GM20000 (cell line): ENCODE data around the gene CPT1C.

Experiments used
- DNase-seq: peaks from one replicate; pipeline ENCODE4 v3.0.0; 2012; ENCODE audit warnings: low spot score
- TF ChIP-seq, protein P1 (sequence below): IDR thresholded peaks from 2 replicates; pipeline ENCODE4 v1.5.1; 2012; ENCODE audit warnings: mild to moderate bottlenecking, control low read depth; ENCODE audit errors: extremely low read depth, missing control alignments

Gene CPT1C

DNA sequence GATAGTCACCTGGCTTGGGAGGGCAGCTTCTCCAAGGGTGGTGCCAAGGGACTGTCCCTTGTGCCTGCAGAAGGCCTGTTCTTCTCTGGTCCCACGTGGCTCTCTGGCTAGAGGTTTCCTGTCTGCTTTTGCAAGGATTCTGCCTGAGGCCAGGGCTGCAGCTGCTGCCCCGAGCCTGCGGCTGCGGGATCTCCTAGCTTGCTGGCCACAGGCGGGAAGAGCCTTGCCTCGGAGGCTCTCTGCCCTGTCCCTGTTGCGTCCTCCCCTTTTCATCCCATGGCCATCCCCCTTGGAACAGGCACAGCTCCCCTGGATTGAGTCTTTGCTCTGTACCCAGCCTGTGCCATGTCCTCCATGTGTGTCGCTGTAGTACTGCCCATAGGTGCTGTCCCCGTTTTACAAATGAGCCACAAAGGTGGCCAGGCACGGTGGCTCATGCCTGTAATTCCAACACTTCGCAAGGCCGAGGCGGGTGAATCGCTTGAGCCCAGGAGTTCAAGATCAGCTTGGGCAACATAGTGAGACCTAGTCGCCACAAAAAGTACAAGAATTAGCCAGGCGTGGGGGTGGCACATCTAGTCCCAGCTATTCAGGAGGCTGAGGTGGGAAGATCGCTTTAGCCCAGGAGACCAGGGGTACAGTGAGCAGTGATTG lies 34.3 kb upstream of the CPT1C start:
- DNase-seq: no peak

DNA sequence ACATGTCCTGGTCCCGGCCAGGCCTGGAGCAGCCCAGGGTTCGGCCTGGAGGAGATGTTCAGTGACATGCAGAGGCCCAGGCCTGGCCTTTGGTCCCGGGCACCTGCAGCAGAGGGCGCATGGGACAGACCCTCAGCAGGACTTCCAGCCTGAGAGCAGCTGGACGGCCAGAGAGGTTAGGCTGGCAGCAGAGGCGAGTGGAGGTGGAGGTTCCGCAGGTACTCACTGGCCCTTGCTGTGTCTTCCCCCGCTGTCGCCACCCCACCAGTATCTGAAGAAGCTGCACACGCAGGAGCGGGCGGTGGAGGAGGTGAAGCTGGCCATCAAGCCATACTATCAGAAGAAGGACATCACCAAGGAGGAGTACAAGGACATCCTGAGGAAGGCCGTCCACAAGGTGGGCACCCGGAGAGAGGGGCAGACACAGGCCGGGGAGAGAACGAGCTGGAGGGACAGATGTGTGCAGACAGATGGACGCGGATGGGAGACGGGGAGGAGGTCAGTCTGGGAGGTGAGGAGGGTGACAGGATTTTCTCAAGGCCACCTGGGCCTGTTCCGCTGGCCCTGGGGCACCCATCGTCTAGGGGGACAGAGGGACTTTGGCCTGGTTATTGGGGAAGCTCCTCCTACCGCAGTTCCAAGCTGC lies 33.3 kb upstream of the CPT1C start:
- DNase-seq: no peak
- TF ChIP-seq, protein P1, sequence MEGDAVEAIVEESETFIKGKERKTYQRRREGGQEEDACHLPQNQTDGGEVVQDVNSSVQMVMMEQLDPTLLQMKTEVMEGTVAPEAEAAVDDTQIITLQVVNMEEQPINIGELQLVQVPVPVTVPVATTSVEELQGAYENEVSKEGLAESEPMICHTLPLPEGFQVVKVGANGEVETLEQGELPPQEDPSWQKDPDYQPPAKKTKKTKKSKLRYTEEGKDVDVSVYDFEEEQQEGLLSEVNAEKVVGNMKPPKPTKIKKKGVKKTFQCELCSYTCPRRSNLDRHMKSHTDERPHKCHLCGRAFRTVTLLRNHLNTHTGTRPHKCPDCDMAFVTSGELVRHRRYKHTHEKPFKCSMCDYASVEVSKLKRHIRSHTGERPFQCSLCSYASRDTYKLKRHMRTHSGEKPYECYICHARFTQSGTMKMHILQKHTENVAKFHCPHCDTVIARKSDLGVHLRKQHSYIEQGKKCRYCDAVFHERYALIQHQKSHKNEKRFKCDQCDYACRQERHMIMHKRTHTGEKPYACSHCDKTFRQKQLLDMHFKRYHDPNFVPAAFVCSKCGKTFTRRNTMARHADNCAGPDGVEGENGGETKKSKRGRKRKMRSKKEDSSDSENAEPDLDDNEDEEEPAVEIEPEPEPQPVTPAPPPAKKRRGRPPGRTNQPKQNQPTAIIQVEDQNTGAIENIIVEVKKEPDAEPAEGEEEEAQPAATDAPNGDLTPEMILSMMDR: no peak

More for the DNA sequence above, 34.3 kb upstream of the CPT1C start:
- TF ChIP-seq, protein P1: no peak

DNA sequence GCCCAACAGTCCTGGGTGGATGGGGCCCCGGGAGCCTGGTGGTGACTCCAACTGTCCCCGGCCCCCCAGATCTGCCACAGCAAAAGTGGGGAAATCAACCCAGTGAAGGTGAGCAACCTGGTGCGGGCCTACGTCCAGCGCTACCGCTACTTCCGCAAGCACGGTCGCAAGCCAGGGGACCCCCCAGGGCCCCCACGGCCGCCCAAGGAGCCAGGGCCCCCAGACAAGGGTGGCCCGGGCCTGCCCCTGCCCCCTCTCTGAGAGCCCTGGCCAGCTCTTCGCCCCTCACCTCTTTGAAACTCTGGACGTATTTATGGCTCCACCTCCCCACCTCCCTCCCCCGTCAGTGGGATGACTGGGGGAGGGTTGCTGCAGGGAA lies 32.8 kb upstream of the CPT1C start:
- TF ChIP-seq, protein P1: no peak
- no peak for DNase-seq

DNA sequence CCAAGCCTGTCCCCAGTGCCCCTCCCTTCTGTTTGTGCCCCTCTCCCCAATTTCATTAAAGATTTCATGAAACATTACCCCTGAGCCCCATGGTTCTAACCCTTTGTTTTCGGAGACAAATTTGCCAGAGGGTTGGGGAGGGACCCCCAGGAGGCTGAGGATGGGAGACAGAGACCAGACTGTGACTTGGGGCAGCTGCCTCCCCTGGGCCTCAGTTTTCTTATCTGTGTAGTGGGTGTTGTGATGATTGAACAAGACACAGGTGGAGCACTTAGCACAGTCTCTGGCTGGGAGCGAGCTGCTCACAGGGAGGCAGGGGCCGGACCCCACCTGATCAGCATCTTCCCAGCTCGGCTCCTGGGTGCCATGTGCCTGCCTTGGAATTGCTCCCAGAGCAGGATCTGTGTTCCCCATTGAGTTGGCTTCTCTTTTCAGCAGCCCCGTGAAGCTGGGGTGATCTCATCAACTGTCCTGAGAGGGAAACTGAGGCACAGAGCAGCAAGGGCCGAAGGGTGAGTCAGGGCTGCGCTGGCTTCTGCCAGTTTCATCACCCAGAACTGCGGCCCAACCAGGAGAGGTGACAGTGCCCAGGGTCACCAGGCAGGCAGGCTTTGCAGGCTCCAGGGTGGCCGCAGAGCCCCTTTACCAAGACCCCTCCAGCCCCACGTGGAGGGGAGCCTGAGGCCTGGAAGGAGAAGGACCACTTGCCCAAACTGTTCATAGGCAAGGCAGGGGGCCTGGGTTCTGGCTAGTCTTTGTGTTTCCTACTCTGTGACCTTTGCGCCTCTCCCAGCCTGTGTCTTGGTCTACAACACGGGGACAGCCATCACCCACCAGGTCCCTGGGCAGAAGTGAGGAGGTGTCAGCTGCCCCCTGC lies 32.1 kb upstream of the CPT1C start:
- TF ChIP-seq, protein P1: no peak
- no peak for DNase-seq

DNA sequence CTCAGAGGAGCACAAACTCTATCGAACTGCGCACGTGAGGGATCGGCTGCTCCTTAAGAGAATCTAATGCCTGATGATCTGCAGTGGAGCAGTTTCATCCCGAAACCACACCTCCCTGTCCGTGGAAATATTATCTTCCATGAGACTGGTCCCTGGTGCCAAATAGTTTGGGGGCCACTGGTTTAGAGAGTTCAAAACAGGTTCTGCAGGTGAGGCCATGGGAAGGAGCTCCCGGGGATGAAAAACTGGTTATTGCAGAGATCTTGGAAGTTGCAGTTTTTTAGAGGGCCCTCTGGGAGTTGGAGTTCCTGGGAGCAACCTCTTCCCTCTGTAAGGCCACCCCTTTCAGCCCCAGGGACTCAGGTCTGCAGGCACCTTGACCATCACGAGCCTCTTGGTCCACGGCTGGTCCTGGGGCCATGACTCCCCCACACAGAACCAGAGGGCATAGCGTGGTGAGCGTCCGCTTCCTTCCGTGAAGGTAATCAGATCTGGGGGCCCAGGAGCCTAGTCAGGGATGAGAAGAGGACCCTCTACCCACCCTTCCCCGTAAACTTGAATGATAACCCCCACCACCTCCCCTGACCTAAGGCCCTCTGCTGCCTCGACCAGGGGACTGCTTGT lies 30.5 kb upstream of the CPT1C start:
- DNase-seq: no peak
- TF ChIP-seq, protein P1: no peak

DNA sequence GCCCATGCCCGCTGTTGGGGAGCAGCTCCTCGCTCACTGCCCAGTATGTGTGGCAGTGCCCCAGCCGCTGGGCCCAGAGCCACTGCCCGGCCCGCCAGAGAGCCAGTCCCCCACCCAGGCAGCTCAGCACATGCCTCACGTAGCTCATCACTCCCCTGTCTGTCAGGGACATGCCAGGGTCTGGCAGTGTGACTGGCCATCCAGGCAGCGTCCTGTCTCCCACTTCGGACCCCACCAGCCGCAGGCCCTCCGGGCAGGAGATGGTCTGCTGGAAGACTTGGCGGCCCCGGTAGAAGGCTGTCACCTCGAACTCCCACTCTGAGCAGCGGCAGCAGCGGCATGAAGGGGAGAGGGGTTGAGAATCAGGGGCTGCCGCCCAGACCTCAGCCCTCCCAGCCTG lies 28.9 kb upstream of the CPT1C start:
- TF ChIP-seq, protein P1: no peak
- no peak for DNase-seq
